Breast epithelium (tissue), 3 donors: ENCODE data around the gene REPS1.

Source experiments
- POLR2A ChIP-seq: fragments of 450-650 bp; IDR thresholded peaks from one replicate; pipeline ENCODE4 v1.6.1; 2016; ENCODE audit warnings: antibody characterized with exemption, mild to moderate bottlenecking, moderate library complexity
- POLR2AphosphoS5 ChIP-seq, 3 donors: sonication (generic); formaldehyde crosslinking; IDR thresholded peaks; one replicate each; pipeline ENCODE4 v1.6.1; 2017; ENCODE audit warnings: antibody characterized with exemption in 3 of 3
- TF ChIP-seq, protein P1 (sequence below), 3 donors: fragments of 450-650 bp; IDR thresholded peaks; one replicate each; pipeline ENCODE4 v1.5.1; 2016 to 2017; ENCODE audit warnings: antibody characterized with exemption in 3 of 3, mild to moderate bottlenecking in 3 of 3, moderate library complexity in 3 of 3

DNA sequence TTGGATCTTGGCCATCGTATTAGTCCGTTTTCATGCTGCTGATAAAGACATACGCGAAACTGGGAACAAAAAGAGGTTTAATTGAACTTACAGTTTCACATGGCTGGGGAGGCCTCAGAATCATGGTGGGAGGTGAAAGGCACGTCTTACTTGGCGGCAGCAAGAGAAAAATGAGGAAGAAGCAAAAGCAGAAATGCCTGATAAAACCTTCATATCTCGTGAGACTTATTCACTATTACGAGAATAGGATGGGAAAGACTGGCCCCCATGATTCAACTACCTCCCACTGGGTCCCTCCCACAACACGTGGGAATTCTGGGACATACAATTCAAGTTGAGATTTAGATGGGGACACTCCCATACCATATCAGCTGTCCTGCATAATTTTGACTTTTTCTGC is 20.1 kb upstream of the REPS1 start:
- TF ChIP-seq POLR2A, result no peak
- TF ChIP-seq, protein P1, sequence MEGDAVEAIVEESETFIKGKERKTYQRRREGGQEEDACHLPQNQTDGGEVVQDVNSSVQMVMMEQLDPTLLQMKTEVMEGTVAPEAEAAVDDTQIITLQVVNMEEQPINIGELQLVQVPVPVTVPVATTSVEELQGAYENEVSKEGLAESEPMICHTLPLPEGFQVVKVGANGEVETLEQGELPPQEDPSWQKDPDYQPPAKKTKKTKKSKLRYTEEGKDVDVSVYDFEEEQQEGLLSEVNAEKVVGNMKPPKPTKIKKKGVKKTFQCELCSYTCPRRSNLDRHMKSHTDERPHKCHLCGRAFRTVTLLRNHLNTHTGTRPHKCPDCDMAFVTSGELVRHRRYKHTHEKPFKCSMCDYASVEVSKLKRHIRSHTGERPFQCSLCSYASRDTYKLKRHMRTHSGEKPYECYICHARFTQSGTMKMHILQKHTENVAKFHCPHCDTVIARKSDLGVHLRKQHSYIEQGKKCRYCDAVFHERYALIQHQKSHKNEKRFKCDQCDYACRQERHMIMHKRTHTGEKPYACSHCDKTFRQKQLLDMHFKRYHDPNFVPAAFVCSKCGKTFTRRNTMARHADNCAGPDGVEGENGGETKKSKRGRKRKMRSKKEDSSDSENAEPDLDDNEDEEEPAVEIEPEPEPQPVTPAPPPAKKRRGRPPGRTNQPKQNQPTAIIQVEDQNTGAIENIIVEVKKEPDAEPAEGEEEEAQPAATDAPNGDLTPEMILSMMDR (IDR thresholded peaks at IDR 0.05), result no peak
- no peak for TF ChIP-seq POLR2AphosphoS5 (IDR thresholded peaks at IDR 0.05)
